Thoracic aorta (tissue), 2 donors: ENCODE data around the gene NCKAP5. TPM values are rescaled to one million over a fixed set of nuclear protein-coding genes. Genes with fewer than 3 reads are reported as not detected.

Source experiments
- ATAC-seq: fragments of 150-250 bp; one replicate; pipeline ENCODE4 v1.8.0; 2017; ENCODE audit warnings: low read depth; ENCODE audit not compliant: insufficient number of reproducible peaks, low FRiP score
- DNase-seq: peaks from one replicate; pipeline ENCODE4 v3.0.0-alpha.2; 2020; ENCODE audit warnings: low spot score
- H3K27ac ChIP-seq, 2 donors: fragments of 200-600 bp; sonication (generic); 1 replicate in 1 of 2; 2 replicates in 1 of 2; pipeline ENCODE4 v1.5.1; 2016; ENCODE audit warnings: mild to moderate bottlenecking in 2 of 2, moderate library complexity in 2 of 2
- H3K27me3 ChIP-seq: fragments of 200-600 bp; sonication (generic); replicated peaks from 2 replicates; pipeline ENCODE4 v1.6.0; 2016; ENCODE audit warnings: mild to moderate bottlenecking; ENCODE audit not compliant: insufficient read depth
- H3K36me3 ChIP-seq: fragments of 200-600 bp; sonication (generic); one replicate; pipeline ENCODE4 v1.5.1; 2016
- H3K4me1 ChIP-seq, 2 donors: fragments of 200-600 bp; sonication (generic); 1 replicate in 1 of 2; 2 replicates in 1 of 2; pipeline versions ENCODE4 v1.5.1 to v1.6.0; 2016; ENCODE audit warnings: low read depth in 2 of 2, mild to moderate bottlenecking in 1 of 2; ENCODE audit not compliant: control insufficient read depth in 1 of 2
- H3K4me3 ChIP-seq: fragments of 200-600 bp; sonication (generic); 2 replicates; pipeline ENCODE4 v1.5.1; 2016; ENCODE audit warnings: mild to moderate bottlenecking
- H3K9me3 ChIP-seq: fragments of 200-600 bp; sonication (generic); 2 replicates; pipeline ENCODE4 v1.5.1; 2016
- total RNA-seq, 2 donors: library from RNA; depleted of rRNA; stranded (reverse); fragments of >200 nt; gene quantifications; one replicate each; pipeline versions ENCODE4 v1.1.0 to v1.2.3, GENCODE V29; 2016
- TF ChIP-seq, protein P1 (sequence below): fragments of 200-600 bp; sonication (generic); IDR thresholded peaks from one replicate; pipeline ENCODE4 v1.5.1; 2019; ENCODE audit warnings: antibody characterized with exemption

The NCKAP5 gene
- total RNA-seq, 2 donors from 2014 or later, result 1.2 to 1.9 TPM

DNA sequence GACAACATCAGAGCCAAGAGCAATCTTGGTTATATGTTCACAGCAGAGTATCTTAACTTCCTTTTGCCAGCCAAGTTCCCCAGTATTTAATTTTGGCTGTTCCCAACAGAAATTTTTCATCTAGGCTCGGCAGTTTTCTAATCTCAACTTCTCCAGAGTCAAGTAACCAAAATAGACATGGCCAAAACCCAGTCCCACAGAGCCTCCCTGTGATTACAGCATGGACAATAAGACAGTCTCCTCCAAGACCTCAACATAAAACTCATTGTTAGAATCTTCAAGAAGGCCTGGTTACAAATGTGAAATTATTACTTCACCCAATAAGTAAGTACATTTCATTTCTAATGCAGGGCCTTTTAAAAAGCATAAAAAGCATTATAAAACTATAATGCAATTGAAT lies 445.7 kb downstream of the NCKAP5 start:
- H3K27me3 ChIP-seq, result no peaks in the 10 kb centered on the region
- H3K4me1 ChIP-seq, result no peaks in the 10 kb centered on the region
- H3K36me3 ChIP-seq, result no peaks in the 10 kb centered on the region
- no peaks in the 10 kb centered on the region for H3K9me3 ChIP-seq
- no peak overlapping the region for H3K27ac ChIP-seq
- TF ChIP-seq, protein P1, sequence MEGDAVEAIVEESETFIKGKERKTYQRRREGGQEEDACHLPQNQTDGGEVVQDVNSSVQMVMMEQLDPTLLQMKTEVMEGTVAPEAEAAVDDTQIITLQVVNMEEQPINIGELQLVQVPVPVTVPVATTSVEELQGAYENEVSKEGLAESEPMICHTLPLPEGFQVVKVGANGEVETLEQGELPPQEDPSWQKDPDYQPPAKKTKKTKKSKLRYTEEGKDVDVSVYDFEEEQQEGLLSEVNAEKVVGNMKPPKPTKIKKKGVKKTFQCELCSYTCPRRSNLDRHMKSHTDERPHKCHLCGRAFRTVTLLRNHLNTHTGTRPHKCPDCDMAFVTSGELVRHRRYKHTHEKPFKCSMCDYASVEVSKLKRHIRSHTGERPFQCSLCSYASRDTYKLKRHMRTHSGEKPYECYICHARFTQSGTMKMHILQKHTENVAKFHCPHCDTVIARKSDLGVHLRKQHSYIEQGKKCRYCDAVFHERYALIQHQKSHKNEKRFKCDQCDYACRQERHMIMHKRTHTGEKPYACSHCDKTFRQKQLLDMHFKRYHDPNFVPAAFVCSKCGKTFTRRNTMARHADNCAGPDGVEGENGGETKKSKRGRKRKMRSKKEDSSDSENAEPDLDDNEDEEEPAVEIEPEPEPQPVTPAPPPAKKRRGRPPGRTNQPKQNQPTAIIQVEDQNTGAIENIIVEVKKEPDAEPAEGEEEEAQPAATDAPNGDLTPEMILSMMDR, result no peak
- ATAC-seq (no peak), DNase-seq (no peak)
- no peak overlapping the region for H3K4me3 ChIP-seq

DNA sequence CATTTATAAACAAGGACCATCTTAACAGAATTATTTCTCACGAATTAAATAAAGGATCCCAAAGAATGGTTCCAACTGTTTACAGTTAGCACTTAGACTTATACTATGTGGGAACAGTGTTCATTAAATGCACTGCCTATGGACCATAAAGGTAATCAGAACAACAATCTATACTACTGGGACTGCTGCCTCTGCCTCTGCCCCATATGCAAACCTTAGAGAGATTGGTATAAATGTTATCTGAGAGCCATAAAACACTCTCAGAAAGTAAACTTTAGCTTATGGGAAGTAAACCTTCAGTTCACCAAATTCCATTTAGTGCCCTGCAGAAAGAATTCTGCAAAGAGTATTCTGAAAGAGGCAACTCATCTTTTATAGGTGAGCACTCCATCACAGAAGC lies 448.0 kb downstream of the NCKAP5 start:
- H3K4me3 ChIP-seq, result no peak overlapping the region
- no peaks in the 10 kb centered on the region for H3K9me3 ChIP-seq
- no peak for DNase-seq
- H3K4me1 ChIP-seq, result no peaks in the 10 kb centered on the region
- TF ChIP-seq, protein P1, result no peak
- H3K27me3 ChIP-seq, result no peaks in the 10 kb centered on the region
- H3K36me3 ChIP-seq, result no peaks in the 10 kb centered on the region
- no peak overlapping the region for H3K27ac ChIP-seq
- no peak for ATAC-seq

DNA sequence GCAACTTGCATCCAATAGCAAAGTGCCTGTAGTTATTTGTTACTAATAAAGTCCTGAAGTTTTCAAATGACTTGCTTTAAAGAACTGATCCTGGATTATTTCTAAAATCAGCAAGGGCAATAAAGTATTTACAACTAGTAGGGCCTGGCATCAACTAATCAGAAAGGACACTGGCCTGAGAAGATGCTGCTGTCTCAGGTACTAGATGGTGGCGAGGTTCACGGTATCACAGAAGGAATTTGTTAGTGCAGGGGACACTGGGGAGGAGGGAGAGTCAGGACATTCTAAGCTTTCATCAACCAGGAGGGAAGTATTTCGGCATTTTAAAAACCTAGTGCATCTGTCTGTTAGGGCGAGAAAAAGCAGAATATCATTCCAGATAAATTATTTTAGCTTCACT lies 458.1 kb downstream of the NCKAP5 start:
- Histone ChIP-seq H3K27me3 (no peaks in the 10 kb centered on the region), H3K27ac (no peak overlapping the region), H3K4me1 (no peaks in the 10 kb centered on the region), H3K9me3 (no peaks in the 10 kb centered on the region), H3K4me3 (no peak overlapping the region), H3K36me3 (no peaks in the 10 kb centered on the region)
- ATAC-seq, result no peak
- no peak for DNase-seq
- TF ChIP-seq, protein P1, result no peak

DNA sequence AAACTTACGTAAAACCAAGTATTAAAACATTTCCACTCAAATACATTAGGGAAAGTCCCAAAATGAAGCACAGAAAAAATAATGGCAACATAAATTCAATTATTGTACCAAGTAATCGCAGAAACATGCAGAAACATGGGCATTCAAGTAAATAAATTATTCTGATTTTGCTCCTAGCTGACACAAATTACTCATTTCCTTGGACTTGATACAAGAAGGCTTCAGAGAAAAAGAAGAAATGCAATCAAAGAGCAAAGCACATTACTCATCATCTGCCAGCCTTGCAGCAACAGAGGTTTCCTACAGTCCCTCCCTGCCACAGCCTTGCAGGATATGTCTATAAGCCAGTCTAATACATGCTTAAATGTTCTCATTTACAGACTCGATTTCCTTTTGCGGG lies 458.5 kb downstream of the NCKAP5 start:
- H3K9me3 ChIP-seq, result no peaks in the 10 kb centered on the region
- DNase-seq, result no peak
- TF ChIP-seq, protein P1, result no peak
- H3K4me3 ChIP-seq, result no peak overlapping the region
- H3K27ac ChIP-seq, result no peak overlapping the region
- no peaks in the 10 kb centered on the region for H3K36me3 ChIP-seq
- no peaks in the 10 kb centered on the region for H3K27me3 ChIP-seq
- H3K4me1 ChIP-seq, result no peaks in the 10 kb centered on the region
- ATAC-seq, result no peak

DNA sequence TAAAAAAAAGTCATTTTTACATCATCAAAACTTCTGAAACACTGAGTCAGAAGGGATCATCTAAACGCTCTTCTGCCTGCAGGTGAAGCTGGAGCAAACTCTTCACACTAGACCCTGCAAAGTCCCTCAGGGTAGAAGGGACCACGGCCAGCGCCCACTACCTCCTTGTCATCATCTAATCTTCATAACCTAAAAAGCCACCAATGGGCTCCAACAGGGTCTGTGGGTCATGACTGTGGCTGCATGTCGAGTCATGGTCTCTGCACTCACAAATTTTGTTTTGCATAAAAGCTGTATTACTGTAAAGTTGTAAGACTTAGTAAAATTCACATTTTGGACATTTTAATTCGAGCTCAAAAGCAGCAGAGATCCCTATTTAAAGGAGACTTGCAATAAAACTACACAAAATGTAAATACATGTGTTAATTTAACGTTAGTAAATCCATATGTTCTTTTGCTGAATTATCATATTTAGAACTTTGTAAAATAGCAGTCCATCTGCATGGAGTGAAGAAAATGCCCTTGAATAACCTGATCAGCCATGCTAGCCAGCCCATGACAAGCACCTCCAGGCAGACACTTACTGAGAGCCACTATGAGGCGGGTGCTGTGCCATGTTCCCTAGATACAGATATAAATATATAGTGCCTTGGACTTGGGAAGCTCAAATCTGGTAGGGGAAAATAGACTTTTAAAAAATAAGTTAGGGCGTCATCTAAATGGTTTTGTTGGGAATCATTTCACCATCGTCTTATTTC lies 461.0 kb downstream of the NCKAP5 start:
- H3K4me1 ChIP-seq, result no peaks in the 10 kb centered on the region
- DNase-seq (no peak), ATAC-seq (no peak)
- H3K27me3 ChIP-seq, result no peaks in the 10 kb centered on the region
- H3K4me3 ChIP-seq, result no peak overlapping the region
- H3K9me3 ChIP-seq, result no peaks in the 10 kb centered on the region
- no peaks in the 10 kb centered on the region for H3K36me3 ChIP-seq
- TF ChIP-seq, protein P1, result no peak
- no peak overlapping the region for H3K27ac ChIP-seq
